ENCODE data around the gene RNF40.
"Not testable (repeated sequence)": the region's sequence is repeated elsewhere in the genome, so short reads cannot be mapped to it uniquely, and the experiment has no call there.

RNF40 gene

DNA sequence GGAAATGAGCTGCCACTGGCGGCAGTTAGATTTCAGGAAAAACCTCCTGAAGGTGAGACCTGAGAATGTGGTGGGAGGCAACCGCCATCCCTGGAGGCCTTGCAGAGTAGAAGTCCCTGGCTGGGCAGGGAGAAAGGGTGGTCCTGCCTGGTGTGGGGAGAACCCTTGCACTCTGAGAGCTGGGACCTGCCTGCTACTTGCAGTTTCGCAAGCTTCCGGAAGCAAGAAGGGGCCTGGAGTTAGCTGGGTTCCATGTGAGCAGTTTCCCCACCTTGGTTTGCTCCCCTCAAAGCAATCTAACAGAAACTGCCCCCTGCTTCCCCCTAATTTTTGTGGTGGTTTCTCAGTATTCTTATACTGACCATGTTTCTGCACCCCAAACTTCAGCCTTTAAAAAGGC lies 18.4 kb downstream of the RNF40 start:
- no peak for DNase-seq (ENCODE audit: low read depth, low spot score)

DNA sequence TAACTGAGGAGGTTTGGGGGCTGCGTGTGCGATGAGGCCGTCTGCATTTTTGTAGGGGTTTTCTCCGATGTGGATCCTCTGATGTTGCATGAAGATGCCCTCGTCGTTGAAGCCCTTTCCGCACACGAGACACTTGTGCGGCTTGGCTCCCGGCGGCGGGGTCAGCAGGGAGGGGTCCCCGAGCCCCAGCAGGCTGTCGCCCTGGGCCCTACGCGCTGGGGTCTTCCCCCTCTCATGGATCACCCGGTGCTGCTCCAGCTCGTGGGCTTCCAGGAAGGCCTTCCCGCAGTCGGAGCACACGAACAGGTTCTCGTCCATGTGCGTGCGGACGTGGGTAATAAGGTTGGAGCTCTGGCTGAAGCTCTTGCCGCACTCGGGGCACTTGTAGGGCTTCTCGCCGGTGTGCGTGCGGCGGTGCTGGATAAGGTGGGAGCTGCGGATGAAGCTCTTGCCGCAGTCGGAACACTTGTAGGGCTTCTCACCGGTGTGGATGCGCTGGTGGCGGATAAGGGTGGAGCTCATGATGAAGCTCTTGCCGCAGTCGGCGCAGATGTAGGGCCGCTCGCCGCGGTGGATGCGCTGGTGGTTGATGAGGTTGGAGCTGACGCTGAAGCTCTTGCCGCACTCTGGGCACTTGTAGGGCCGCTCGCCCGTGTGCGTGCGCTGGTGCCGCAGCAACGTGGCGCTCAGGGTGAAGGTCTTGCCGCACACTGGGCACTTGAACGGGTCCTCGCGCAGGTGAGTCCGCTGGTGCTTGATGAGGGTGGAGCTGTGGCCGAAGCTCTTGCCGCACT lies 20.6 kb downstream of the RNF40 start:
- no peak for DNase-seq (ENCODE audit: low read depth, low spot score)

DNA sequence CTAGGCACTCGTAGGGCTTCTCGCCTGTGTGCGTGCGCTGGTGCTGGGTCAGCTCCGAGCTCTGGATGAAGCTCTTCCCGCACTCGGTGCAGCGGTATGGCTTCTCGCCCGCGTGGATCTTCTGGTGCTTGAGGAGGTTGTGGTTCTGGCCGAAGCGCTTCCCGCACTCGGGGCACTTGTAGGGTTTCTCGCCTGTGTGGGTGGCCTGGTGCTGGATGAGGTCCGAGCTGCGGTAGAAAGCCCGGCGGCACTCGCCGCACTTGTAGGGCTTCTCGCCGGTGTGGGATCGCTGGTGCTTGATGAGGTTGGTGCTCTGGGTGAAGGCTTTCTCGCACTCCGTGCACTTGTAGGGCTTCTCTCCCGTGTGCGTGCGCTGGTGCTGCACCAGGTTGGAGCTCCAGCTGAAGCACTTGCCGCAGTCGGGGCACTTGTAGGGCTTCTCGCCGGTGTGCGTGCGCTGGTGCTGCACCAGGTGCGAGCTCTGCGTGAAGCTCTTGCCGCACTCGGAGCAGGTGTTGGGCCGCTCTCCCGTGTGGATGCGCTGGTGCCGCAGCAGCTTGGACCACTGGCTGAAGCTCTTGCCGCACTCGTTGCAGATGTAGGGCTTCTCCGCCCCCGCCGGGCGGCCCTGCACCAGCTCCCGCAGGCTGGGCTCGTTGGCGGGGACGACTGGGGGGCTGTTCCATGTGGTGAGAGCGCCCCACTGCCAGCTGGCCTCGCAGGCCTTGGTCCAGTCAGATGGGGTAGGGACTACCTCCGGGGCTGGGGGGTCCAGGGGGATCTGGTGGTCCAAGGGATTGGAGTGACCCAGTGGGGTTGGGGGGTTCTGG lies 21.4 kb downstream of the RNF40 start:
- no peak for DNase-seq (ENCODE audit: low read depth, low spot score)

DNA sequence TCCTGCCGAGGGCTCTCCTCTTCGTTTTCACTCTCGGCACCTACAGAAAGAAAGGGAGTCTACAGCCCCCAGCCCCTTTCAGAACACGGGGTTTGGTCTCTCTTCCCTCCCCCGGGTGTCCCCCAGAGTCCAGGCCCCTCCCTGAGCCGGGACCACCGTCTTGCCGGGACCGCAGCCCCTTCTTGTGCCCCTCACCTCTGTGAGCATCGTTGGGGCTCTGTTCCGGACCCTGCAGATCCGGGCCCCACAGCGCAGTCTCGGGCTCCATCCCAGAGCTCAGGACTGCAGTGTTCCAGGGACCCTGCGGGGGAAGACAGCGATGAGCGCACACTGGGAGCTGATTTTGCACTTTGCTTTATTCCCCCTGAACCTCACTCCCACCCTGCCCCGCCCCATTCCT lies 22.1 kb downstream of the RNF40 start:
- DNase-seq (ENCODE audit: low read depth, low spot score), result no peak

DNA sequence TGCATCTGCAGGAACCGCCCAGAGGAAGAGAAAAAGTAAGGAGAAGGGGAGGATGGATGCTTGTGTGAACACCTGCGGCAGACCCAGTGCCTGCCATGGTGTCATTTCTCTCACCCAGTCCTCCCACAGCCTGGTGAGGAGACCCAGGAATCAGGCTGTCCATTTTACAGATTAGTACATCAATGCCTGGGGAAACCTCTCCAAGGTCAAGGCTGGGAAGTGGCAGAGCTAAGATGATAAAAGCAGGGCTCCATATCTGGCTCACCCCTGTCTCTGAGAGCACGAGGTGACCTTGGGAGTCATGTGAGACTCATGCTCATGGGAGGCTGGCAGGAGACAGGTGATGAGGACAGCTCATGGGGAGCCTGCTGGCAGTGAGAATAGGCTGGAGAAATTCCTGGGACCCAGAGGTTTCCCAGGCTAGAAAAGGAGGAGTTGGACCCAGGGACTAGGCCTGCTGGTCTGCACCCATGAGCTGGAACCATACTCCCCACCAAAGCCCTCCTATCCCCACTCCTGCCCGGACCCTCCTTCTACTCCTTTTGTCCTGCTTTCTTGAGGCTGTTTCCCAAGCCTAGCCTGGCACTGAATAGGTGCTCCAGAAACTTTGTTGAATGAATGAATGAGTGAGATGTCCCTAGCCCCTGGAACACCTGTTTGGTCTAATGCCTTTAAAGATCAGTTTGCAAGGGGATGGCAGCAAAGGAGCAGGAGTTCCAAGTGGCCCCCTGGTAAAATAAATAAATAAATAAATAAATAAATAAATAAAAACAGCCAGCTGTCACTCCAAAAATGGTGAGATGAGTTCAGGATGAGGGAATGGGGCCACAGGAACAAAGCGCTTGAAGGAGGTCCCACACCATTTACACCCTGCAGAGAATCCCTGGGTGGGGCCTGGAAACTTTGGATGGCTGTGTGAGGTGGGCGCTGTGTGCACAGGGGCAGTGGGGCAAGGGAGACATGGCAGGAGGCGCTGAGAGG lies 23.3 kb downstream of the RNF40 start:
- DNase-seq (ENCODE audit: low read depth, low spot score), result no peak

DNA sequence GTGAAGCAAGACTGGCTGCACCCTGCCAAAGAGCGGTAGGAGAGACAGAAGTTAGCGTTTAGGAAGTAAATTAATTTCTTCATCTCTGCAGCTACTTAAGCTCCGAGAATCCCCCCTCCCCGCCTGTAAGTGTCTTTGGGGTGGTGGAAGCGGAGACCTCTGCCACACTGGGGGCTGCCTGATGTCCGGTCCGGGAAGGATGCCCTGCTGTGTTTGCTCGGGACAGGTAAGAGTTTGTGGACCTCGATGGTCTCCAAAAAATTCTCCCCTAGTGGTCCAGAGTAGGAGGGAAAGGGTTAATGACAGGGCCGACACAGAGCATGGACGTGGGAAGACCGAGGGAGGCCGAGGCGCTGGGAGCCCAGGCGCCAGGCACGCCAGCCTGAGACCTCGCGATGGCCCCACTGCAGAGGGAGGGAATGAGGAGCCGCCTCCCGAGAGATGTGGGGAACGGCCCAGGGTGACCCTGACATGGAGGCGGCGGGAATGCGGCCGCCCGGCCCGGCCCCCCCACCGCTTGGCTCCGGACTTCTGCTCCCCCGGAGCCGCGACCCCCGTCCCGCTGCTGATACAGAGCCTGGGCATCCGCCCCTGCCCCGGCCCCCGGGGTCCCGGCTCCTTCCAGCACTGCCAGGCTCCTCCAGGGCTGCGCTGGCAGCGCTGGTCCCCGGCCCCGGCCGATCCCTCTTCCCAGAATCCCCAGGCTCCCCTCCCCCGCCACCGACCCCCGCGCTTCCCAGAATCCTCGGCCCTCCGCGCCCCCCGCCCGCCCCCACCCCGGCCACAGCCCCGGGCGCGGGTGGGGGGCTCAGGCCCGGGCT lies 24.2 kb downstream of the RNF40 start:
- no peak for DNase-seq (ENCODE audit: low read depth, low spot score)

DNA sequence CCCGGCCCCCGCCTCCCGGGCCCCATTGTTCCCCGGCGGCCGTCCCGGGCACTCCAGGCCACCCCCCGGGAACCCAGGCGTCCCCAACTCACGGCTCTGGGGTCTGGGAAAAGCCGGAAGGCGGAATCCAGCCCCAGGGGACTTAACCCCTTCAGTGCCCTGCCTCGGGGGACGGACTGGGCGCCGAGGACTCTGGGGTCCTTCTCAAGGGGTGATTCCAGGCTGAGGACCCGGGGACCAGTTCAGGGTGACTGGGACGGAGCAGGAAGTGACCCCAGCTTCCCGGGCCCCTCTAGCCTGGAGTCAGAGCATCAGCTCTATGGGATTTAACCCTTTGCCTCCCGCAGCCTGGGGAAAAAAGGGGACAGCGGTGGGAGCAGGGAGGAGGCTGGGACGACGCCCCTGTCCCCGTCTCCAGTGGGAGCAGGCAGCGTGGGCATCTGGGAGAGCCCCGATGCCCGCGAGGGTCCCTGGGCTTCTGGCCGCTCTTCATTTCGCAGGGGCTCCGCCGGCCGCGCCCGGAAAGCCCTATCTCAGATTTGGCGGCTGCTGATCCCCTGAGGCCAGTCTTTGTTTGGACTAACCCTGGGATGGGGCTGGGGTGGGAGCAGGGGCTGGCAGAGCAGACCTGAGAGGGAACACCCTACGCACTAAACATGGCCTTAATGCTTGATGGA lies 25.0 kb downstream of the RNF40 start, which contains the start of gene ZNF629:
Gene ZNF629, minus strand, starts transcription at position 270 of the 677 bp plus-strand sequence. CDS start 2,723 bp downstream, outside the sequence.
- DNase-seq (ENCODE audit: low read depth, low spot score), result no peak

DNA sequence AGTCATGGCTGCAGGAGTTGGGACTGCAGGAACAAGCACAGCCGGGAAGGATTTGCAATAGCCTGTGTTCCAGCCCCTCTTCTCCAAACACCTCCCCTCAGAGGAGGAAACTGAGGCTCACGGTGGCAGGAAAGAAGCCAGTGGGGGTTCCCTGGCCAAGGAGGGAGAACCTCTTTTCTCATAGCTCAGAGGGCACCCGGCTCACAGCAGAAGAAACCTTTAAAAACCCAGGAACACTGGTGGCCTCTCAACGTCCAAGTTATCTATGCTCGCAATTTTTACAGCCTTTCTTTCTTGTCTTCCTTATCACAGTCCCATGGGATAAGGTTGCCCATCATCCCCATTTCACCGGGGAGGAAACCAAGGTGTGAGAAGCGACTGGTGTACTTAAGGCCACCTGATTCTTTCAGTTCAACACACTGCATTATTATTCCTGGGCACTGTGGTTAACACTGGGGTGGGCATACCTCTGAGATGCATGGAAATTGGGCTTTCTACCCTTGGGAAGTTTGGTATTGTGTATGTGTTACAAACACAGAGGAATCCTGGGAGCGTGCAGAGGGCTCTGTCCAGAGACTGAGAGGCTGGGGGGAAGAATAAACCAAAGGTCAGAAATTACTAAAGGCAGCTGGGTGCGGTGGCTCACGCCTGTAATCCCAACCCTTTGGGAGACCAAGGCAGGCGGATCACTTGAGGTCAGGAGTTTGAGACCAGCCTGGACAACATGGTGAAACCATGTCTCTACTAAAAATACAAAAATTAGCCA lies 25.7 kb downstream of the RNF40 start:
- DNase-seq (ENCODE audit: low read depth, low spot score), result no peak

DNA sequence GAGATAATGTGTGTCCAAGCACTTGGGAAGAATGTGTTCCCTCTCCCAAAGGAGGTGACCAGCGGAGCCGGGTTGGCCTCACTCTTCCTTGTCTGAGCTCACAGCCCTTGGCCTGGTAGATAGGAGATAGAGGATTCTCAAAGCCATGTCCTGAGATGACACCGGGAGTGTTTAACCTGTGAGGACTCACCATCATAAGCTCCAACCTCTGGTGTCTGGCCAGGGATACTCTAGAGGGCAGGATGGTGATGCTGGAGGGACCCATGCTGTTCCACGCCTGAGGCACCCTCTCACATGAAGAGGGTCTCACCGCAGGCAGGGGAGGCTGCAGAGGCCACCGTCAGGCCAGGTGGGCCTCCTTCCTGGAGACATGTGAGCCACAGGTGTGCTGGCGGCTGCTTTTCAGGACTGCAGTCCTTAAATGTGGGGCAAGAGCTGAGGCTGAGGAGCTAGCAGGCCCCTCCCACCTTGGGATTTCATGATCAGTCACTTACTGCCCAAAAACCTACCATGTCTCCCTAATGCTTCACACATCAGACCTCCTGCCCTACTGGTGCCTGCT lies 31.5 kb downstream of the RNF40 start:
- DNase-seq (ENCODE audit: low read depth, low spot score), result no peak

DNA sequence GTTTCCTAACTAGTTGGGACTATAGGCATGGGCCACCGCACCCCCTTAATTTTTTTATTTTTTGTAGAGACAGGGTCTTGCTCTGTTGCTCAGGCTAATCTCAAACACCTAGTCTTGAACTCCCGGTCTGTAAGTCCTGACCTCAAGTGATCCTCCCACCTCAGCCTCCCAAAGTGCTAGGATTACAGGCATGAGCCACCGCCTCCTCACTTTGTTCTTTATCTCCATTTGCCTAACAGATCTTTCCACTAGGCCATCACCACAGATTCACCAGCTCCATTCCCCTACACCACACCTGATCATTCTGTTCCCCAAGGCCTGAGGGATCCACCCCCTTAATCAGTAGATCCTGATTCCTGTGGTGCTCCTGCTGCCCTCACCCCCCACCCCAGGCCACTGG lies 32.5 kb downstream of the RNF40 start:
- DNase-seq (ENCODE audit: low read depth, low spot score), result no peak

DNA sequence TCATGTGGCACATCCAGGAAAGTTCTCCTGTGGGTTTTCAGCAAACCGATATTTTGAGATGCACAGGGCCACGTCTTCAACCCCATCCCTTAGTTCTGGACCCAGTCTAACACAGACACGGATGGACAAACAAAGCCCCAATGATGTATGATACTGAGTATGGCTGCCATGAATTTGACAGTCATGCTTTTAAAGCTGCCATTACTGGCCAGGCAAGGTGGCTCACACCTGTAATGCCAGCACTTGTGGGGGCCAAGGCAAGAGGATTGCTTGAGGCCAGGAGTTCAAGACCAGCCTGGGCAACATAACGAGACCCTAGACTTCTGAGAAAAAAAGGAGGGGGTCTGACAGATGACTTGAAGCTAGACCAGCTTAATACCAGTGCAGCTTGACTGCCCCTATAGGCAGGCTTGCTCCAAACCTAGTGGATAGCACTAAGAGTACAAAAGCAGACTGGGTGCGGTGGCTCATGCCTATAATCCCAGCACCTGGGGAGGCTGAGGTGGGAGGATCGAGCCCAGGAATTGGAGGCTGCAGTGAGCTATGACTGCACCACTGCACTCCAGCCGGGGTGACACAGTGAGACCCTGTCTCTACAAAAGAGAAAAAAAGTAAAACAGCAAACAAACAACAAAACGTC lies 35.7 kb downstream of the RNF40 start:
- no peak for DNase-seq (ENCODE audit: low read depth, low spot score)

DNA sequence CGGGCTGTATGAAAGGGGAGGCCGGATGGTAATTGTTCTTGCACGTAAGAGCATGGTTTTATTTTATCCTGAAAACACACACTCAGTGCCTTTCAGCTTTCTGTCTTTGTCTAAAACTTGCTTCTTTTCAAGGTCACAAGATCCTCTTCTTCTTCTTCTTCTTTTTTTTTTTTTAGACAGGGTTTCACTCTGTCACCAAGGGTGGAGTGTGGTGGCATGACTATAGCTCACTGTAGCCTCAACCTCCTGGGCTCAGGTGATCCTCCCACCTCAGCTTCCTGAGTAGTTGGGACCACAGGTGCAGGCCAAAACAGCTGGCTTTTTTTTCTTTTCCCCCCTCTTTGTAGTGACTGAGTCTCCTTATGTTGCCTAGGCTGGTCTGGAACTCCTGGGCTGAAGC lies 40.8 kb downstream of the RNF40 start:
- DNase-seq (ENCODE audit: low read depth, low spot score), result no peak

DNA sequence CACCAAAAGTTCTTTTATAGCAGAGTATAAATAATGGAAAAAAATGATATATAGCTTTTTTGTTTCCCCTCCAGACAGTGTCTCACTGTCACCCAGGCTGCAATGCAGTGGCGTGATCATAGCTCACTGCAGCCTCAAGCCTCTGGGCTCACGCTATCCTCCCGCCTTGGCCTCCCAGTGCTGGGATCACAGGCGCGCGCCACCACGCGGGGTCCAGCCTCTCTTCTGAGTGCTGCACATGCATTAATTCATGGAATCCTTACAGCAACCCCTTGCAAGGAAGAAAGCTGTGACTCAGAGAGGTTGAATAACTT lies 42.9 kb downstream of the RNF40 start:
- DNase-seq (ENCODE audit: low read depth, low spot score), result no peak

DNA sequence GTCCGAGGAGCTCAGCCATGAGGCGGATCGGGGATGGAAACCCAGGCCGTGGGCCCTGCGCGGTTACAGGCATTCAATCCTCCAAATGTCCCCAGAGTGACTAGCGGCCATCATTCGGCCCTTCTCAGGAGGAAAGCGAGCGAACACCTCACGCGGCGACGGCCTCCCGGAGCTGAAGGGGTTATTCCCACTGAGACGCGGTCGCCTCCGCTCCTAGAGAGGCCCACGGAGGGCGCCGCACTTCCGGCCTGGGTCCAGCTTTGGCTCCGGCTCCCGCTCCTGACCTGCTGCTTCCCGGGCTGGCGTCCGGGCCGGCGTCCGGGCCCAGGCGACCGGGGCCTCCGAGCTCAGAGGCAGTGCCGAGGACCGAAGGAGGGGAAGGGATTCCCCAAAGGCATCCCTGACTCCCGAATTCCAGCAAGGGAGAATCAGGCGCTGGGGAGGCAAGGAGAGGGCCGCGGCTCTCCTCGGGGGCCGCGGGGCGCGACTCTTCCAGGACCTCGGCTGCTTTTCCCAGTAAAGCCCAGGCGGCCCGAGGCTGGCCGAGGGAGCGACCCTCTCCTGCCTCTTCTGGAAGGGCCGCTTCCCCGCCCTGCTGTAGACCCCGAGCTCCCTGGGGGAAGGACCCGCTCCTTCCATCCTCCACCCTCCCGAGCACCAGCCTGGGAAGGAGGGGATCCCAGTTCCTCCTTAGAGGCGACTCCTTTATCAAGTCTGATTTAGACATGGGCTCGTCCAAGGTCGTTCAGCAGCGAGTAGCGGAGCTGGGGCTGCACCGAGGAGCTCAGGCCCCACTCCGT lies 43.4 kb downstream of the RNF40 start:
- DNase-seq (ENCODE audit: low read depth, low spot score), result no peak

DNA sequence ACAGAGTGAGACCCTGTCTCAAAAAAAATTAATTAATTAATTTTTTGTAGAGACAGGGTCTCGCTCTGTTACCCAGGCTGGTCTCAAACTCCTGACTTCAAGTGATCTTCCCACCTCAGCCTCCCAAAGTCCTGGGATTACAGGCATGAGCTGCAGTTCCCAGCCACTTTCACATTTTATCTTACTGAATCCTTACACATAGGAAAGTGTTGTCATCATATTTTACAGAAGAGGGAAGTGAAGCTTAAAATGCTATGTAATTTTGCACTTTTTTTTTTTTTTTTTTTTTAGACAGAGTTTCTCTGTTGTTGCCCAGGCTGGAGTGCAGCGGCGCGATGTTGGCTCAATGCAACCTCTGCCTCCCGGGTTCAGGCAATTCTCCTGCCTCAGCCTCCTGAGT lies 46.0 kb downstream of the RNF40 start:
- DNase-seq (ENCODE audit: low read depth, low spot score), result no peak

DNA sequence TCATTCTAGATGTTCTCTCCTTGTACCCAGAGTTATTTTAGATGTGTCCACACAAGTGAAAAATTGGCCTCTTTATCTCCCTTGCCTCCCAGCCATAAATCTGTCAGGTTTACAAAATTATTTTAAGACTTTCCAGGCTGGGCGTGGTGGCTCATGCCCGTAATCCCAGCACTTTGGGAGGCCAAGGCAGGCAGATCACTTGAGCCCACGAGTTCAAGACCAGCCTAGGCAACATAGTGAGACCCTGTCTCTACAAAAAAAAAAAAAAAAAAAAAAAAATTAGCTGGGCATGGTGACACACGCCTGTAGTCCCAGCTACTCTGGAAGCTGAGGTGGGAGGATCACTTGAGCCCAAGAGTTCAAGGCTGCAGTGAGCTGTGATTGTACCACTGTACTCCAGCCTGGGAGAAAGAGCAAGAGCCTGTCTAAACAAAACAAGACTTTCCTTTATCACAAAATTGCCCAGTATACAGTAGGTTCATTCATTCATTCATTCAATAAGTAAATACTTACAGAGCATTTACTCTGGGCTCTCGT lies 46.8 kb downstream of the RNF40 start:
- DNase-seq (ENCODE audit: low read depth, low spot score), result not testable (repeated sequence)

DNA sequence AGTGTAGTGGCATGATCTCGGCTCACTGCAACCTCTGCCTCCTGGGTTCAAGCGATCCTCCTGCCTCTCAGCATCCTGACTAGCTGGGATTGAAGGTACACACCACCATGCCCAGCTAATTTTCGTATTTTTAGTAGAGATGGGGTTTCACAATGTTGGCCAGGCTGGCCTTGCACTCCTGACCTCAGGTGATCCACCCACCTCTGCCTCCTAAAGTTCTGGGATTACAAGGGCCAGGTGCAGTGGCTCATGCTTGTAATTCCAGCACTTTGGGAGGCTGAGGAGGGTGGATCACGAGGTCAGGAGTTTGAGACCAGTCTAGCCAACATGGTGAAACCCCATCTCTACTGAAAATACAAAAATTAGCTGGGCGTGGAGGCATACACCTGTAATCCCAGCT lies 47.6 kb downstream of the RNF40 start:
- DNase-seq (ENCODE audit: low read depth, low spot score), result not testable (repeated sequence)

DNA sequence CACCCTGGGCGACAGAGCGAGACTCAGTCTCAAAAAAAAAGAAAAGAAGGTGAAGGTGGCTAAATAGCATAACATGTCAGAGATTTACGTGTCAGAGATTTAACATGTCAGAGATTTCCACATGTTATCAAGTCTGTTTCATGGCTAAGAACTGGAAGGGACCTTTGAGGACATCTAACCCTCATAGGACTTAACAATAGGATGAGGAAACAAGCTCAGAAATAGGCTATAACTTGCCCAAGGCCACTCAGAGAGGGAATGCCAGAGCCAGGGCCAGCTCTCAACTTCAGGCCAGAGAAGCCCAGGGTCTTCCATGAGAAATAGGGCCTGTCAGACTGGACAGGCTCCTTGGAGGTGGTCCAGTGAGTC lies 51.7 kb downstream of the RNF40 start:
- DNase-seq (ENCODE audit: low read depth, low spot score), result no peak

All from smooth muscle cell of the brain vasculature (primary cell).